HG03135 (cell line): ENCODE measurements around the gene SNCA.

ENCODE experiments used
- ATAC-seq: cut with Tn5 transposase; IDR thresholded peaks from one replicate; pipeline ENCODE4 v1.9.1; 2021; ENCODE audit warnings: mild to moderate bottlenecking, moderate library complexity; ENCODE audit not compliant: unreplicated experiment

The SNCA gene

GRCh38 chr4:89820010-89820409 lies 17.0 kb downstream of the SNCA start:
- no peak for ATAC-seq

DNA sequence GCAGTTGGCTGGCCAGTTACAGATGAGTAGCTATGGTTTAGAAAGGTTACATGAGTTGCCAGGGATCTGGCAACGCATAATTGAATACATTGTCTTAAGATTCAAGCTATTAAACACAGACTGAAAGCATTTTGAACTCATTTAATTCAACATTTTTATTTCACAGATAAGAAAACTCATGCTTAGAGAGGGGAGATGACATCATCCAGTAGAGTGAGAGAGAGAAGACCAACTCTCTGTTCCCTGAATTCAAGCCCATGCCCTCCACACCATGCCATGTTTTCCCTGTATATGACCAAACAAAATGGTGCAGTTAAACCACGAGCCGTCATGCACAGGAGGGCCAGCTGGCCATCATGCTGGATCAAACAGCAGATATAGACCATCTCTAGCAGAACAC lies 22.6 kb downstream of the SNCA start:
- ATAC-seq: no peak

GRCh38 chr4:89813197-89813596 lies 23.8 kb downstream of the SNCA start:
- no peak for ATAC-seq

DNA sequence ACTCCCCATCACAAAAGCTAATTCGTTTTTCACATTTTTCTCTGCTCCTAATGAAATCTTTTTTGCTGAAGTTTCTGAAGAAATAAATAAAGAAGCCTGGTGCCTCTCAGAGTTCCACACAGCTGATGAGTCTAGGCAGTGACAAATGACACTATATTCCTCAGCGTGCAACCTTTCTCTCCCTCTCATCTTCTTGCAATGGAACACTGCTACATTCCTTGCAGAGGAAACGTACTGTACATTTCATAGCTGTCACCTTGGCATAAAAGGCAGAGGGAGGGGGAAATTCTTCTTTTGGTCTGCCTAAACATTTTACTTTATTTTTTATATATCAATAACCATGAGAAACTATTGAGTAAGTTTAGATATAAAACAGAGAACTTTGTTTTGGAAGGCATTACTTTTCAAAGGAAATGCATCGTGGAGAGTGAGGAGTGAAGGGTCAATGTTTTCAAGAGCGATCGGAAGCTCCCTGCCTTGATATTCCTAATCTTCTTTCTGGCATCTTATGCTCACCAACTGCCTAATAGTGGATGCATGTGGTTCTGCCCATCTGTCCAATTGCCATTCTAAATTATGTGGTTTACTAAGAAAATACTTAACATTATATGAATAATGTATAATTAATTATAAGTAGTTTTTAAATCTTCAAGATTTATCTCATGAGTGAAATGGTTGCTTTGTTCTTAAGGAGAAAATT lies 29.4 kb downstream of the SNCA start:
- ATAC-seq: no peak

GRCh38 chr4:89805297-89805696 lies 31.7 kb downstream of the SNCA start:
- ATAC-seq: no peak

- no peak for ATAC-seq
Observed at GRCh38 chr4:89803915-89804314, 33.0 kb downstream of the SNCA start.

DNA sequence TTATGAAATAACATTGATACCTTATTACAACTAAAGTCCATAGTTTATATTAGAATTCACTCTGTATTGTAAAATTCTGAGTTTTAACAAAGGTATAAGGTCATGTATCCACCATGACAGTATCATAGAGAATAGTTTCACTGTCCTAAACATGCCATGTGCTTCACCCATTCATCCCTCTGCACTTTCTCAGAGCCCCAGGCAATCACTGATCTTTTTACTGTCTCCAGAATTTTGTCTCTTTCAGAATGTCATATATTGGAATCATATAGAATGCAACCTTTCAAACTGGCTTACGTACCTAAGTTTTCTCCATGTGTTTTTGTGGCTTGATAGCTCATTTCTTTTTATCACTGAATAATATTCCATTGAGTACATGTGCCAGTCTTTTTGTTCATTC lies 33.9 kb downstream of the SNCA start:
- no peak for ATAC-seq

- no peak for ATAC-seq
Observed at GRCh38 chr4:89800527-89801103, 36.3 kb downstream of the SNCA start.

- ATAC-seq: no peak
Observed at GRCh38 chr4:89800012-89800516, 36.9 kb downstream of the SNCA start.

GRCh38 chr4:89799071-89799470 lies 37.9 kb downstream of the SNCA start:
- no peak for ATAC-seq

DNA sequence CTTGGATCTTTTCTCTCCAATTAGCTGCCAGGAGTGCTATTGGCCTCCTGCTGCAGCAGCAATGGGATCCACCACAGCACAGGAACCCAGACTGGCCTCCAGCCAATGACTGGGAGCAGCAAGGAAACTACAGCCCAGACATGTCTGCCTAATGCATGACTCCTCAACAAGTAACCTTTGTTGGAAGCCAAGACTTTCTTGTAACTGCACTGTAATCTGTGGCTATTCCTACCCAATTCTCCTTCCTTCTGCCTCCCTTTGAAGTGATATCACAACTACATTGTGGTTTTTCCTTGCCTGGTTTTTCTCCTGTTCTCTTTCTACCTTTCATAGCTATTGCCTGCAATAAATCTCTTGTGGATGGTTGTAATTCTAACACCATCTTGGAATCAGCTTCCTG lies 39.8 kb downstream of the SNCA start:
- no peak for ATAC-seq

GRCh38 chr4:89788206-89789072 lies 48.5 kb downstream of the SNCA start:
- ATAC-seq: no peak

- ATAC-seq: no peak
Observed at GRCh38 chr4:89784686-89785231, 52.2 kb downstream of the SNCA start.

DNA sequence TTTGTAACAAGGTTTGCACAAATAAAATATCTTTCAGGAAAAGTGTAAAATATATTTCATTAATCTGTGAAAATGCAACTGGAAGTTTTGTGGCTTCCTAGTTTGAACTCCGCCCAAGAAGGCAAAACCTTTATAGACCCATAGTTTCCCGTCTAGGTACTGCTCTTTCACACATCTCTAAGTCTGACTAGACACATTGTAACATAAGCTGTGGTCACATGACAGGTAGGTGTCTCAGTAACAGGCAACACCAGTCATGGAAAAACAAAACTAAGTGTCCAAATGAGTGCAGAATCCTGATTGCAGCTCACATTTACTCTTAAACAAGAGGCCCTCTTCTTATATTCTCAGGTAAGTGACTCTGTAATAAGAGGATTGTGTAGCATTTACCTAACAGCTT lies 55.6 kb downstream of the SNCA start:
- ATAC-seq: no peak

DNA sequence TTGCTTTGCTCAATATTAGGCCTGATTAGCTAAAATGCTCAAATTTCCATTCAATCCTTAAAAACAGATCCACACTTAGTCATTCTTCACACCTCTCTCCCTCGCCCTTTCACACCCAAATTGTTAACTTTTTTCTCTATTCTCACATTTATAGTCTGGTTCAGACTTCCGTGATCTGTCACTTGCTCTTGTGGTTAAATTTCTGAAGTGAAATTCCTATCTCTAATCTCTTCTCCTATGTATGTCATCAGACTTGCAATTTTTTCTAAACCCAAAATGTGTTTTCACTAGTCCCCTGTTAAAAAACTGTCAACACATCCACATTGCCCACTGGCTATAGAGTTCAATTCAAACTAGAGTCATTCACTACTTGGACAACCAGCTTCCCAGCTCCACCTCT lies 63.2 kb downstream of the SNCA start:
- no peak for ATAC-seq

GRCh38 chr4:89769856-89770255 lies 67.1 kb downstream of the SNCA start:
- no peak for ATAC-seq

GRCh38 chr4:89767924-89768323 lies 69.0 kb downstream of the SNCA start:
- ATAC-seq: no peak

DNA sequence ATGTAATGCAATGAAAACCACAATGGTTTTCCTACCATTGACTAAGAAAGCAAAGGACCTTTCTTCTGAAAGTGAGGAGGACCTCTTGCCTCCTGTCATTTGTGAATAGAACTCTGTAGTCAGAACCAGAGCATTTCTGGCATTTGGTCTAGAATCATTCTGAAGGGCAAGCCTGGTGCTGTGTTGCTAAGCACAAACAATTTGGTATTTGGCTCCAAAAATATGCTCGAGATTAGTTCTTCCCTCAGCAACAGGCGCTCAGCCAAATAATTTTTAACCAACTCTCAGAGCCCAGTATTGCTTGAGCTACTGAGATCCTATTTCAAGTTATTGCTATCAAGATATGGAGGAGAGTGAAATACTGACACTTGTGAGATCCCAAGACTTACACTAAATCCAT lies 71.0 kb downstream of the SNCA start:
- no peak for ATAC-seq

DNA sequence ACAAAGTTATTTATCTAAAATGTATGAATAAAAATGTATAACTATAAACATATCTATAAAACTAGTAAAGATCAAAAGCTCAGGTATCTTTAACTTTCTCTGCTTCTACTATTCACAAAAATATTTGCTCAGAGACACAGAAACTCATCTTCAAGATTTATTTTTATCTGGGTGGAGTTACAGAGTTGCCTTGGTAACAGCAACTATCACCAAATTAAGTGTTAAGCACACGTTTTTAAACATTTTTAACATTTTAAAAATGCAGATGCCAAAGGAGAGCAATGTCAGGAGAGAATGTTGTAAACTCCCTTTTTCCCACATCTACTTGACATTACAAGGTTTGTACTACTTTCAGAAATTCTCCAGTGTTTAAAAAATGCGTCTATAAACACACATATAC lies 71.4 kb downstream of the SNCA start:
- ATAC-seq: no peak

DNA sequence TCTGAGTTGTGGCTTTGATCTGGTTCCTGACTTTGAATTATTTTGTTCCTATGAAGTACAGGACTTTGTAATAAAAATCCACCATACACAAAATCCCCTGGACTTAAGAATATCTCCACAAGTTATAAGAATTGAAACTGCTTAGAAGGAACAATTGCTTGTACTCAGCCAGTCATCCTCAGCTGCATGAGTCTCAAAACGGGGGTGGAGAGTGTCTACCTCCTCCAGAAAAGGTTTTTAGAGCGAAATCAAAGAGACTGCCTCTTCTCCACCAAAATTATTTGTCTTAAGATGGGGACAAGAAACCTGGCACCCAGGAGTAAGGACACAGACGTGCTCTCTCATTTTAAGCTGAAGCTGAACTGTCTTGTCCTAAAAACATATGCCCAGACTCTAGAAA lies 74.7 kb downstream of the SNCA start:
- ATAC-seq: no peak

DNA sequence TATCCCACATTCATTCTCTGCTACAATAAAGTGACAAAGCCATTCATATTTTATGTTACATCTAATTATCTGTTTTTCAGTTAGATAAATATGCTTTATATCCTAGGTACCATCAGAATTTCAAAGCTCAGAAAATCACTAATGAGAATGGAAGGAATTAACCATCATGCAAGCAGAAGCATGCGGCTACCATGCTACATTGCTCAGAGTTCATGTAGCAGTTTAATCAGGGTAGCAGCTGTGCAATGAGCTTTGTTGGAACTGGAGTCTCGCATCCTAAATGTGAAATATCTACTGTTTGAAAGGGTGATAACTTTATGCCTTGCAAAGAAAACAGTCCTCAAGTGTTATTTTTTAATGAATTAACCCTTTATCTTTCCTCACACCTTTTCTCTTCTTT lies 77.5 kb downstream of the SNCA start:
- no peak for ATAC-seq
